NCI-H1930 (cell line): ENCODE data around the gene DEFB112.

Source experiments
- DNase-seq, 2 experiments: peaks; one replicate each; lab custom pipeline; 2025; lab: John Stamatoyannopoulos, UW

Gene DEFB112, protein sequence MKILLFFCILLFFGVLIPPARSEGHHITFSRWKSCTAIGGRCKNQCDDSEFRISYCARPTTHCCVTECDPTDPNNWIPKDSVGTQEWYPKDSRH

DNA sequence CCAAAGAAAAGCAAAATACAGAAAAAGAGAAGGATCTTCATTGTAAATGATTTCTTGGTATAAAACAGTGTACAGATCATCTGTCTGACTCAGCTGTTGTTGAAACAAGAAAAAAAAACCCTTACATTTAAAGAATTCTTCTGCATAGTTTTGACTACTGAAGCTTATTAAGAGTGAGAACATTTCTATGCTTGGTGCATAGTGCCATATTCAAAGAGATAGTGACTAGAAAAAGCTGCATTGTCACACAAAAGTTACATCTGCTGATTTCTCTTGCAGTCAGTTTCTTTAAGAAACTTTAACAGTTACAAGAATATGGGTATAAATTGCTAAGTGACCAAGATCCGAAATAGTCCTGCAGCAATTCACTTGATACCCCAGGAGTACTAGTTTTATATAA is at the start of gene DEFB112:
DEFB112 (minus strand) TSS at position 101 of the 400 bp plus-strand sequence; CDS start at position 41, 60 bp downstream.
- no peak for DNase-seq

DNA sequence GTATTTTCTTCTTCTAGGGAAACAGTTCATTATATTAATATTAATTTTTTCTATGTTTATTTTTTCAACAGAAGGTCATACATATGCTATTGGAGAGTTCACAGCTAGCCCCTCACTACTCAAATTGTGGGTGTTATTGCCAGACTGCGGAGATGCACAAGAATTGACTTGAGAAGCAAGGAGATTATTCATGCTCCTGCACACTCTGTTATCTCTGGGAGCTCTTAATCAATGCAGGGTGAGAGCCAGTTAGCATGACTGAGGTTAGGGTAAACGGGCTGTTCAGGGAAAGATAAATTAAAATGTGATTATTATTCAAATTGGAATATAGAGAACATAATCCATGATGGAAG is 48.9 kb upstream of the DEFB112 start:
- no peak for DNase-seq

DNA sequence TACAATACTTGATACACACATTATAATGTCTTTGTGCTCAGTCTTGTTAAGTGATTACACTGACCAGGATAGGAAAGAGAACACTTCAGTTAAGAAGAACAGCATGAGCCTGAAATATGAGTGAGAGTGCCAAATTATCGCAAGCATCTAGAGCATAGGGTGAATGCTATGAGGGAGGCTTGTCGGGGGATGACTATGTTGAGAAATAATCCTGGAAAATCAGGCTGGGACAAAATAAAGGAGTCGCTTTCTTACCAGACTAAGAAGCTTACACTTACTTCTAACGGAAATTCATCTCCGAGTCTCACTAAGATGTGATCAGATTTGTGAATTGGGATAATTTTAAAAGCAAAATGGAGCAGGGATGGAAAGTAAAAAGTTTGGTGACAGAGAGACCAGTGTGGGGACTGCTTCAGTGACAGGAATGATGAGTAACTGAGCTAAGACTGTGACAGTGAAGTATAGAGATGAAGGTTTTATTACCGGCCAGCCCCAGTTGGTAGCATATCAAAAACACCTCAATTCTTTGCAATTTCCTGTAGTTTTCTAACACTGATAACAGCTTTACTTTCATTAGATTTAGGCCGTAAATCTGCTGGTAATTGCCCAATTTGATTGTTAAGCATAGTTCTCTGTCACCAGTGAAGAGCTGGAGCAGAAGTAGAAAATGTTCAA is 48.4 kb upstream of the DEFB112 start:
- DNase-seq, result no peak

DNA sequence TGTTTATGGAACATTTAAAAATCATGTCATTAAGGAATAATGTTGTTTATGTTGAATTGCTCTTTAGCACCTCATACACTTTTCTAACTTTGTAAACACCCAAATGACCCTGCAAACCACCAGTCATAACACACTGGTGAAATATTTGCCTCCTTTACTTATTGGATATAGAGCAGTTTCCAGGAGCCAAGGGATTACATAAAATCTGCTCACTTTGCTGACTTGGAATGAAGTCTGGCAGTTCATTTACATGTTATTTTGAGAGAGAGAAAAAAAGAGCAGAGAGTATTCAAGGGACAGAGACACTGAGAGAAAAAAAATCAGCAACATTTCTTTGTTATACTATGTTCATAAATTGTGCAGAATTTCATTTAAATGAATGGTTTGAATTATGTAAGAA is 46.6 kb upstream of the DEFB112 start:
- no peak for DNase-seq

DNA sequence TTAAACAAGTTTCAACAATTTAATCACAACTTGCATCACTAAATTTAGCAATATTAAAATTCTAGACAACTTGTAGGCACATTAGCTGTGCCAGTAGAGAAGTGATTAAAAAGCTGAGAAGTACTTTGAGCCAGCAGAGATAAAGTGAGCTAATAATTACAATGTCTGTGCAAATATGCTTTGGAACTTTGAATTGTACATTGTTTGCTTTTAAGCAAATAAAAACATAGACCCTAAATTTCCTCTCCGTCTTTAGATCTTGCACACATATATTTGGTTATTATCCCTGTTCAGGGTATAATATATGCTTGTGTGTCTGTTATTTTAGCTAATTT is 44.2 kb upstream of the DEFB112 start:
- DNase-seq, result no peak

DNA sequence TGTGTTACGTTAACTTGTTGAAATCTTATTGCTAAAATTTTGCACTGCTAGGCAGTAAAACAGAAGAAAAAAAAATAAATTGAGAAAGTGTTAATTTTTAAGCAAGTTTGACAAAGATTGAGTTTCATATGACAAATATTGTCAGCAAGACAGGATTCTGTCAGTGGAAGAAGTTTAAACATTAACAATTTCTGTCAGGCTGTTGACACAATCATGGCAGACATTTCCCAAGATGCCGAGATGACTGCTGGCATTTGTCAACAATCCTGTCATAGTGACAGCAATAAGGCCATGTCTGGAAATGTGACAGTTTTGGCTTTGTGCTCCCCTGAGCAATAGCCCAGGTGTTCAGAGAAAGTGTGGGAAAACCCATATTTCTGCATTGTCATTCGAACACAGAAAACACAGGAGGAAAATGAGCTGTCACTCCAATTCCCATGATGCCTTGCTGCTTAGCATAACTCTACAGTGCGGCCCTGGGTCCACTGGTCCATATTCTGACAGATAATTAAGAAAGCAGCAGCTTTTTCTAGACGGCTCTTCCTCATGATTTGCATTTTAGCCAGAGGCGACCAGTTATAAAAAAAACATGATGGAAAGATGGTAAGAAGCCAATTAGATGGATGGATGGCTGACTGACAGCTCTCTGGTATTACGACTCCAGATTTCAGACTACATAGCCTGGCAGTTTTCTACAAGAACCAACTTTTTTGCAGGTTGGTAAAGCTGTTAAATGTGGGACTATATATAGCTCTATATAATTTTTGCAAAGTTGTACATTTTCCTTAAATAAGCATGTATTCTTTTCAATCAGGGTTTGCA is 43.6 kb upstream of the DEFB112 start:
- DNase-seq, result no peak

DNA sequence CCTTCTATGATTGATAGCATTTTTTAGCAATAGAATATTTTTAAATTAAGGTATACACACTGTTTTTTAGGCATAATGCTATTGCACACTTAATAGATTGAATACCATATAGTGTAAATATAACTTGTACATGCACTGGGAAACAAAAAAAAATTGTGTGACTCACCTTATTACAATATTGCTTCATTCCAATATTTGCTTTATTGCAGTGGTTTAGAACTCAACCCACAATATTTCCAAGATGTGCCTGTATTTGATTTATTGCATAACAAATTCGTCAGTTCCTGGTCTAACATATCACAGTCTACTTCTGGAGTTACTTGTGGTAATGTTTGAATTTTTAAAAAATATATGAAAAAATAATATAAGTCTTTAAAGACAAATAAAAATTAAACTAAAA is 41.9 kb upstream of the DEFB112 start:
- DNase-seq, result no peak

DNA sequence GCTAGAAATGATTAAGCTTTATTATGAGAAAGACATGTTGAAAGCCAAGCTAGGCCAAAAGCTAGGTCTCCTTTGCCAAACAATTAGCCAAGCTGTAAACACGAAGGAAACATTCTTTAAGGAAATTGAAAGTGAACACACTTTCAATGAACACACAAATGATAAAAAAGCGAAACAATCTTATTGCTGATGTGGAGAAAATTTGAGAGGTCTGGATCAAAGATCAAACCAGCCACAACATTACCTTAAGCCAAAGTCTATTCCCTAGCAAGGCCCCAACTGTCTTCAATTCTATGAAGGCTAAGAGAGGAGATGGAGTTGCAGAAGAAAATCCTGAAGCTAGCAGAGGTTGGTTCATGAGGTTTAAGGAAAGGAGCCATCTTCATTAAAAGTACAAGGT is 40.2 kb upstream of the DEFB112 start:
- DNase-seq, result no peak

DNA sequence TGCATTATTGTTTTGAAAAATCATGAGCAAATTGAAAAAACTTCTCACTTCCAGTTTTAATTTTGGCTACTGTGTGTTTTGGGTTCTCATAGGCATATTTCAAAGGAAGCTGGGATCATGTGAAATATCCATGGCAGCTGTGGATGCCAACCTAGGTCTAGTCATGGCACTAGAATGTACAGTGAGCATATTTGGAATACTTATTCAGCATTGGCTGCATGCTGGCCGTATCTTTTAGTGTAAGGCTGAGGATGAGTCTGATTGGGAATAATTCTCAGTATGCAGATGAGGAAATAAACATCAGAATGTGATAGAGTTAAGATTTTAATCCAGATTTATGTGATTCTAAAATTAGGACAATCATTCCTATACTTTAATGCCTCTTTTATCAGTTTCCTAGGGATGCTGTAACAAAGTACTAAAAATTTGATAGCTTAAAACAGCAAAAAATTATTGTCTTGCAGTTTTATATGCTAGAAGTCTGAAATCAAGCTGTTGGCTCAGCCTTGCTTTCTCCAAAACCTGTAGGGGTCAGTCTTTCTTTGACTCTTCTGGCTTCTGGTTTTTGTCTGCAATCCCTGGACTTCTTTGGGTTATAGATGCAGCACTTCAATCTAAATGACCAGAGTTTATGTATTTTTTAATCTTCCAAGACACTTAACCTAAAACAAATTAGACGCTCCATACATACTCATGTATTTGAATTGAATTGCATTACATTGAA is 37.7 kb upstream of the DEFB112 start:
- no peak for DNase-seq

DNA sequence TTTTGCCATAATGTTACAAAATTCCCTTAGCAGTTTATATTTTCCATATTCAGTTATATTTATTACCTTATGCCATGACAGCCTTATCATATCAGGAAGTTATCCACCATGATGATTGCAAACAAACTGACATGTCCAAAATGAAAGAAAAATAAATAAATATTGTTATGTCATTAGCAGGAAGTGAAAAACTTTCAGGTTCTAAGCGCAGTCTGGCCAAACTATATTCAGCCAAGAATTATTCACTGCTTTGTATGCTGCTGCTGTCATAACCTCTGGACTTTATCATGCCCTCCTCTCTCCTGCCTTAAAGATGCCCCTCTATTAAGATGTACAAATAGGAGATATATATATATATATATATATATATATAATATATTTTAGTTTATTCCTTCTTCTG is 27.7 kb upstream of the DEFB112 start:
- no peak for DNase-seq

DNA sequence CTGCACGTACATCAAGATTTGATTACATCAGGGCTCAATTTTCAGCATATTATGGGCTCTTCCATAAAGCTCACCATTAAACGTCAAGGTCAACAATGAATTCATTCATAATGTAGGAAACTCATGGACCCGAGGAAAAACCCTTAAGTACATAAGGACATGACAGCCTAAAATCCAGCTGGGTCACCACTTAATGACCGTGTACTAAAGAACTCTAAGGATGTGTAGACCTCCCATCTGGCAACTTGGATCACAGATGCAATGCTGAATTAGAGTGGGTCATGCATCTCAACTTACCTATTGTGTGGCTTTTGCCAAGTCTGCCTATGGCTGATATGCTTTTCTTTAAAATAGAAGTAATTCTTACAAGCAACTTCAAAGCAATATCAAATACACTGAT is 26.7 kb upstream of the DEFB112 start:
- DNase-seq, result no peak

DNA sequence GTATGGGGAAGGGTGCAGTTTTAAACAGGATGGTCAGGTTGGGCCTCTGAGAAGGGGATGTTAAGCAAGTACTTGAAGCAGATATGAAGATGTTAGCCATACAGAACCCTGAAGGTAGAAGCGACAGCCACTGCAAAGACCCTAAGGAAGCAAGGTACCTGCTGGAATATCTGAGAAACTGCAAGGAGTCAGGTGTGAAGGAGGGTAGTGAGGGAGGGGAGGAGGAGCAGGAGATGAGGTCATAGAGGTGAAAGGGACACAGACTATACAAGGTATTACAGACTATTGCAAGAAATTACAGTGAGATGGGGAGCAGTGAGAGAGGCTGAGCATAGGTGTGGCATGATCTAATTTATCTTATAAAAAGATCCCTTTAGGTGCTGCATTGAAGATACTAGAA is 22.2 kb upstream of the DEFB112 start:
- no peak for DNase-seq

DNA sequence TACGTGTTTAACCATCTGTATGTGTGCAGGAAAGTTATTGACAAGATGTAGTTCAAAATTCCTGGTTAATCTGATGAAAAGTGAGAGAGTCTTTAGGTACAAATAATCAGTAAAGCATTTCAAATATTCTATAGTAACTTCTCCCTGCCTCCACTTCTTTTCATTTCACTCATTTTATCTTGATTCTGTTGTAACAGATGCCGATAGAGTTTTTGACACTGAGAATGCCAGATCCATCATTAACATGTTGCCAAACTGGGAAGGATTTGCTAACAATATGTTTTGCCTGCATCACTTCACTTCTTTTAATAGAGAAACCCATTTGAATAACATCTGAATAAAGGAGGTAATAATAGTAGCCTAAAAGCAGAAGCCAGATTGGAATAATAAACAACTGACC is 20.4 kb upstream of the DEFB112 start:
- DNase-seq, result no peak

DNA sequence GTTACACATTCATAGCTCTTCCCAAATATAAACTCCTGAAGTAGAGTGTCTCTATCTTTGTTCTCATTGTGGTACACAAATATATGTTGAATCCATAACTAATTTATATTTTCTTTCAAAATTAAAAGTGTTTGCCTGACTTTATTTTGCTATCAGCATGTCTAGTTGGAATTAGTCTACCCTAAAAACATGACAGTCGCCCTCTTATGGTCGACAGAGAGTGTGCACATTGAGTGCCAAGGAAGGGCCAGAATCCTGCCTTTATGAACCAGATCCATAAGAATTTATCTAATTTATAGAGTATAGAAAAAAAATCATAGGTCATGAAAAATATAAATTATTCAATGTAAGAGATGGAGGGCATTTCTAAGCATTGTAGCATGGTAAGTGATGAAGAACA is 12.3 kb upstream of the DEFB112 start:
- DNase-seq, result no peak

DNA sequence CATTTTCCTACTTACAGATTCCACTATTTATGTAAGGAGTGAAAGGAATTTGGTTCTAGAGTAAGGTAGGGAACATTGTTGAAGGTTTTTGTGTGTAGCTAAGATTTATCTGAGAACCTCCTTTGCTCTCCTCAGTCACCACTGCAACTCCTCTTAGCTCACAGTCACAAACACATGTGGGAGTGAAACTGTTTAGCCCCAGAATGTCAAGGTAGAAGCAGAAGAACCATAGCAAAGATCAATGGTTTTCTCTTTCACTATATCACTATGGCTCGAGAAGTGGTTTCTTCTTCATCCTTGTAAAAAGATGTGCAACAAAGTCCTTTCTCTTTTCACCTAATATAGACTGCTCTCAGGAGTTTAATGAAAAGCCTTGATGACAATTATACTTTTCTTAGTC is 6.5 kb upstream of the DEFB112 start:
- no peak for DNase-seq

DNA sequence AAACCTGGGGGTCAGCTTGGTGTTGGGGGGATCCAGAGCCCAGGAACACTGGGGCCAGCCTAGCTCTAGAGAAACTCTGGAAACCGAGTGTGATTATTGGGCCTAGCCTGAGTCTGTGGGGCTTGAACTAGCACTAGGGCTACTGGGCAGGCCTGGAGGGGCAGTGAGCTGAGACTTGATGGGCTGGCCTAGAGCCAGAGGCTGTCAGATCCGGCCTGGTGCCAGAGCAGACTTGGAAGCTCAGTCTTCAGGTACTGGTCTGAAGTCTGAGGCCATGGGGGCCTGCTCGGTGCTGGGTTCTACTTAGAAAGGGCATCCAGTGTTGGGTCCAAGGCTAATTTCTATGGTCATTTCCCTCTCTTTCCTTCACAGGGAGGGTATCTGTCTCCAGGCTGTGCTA is 2.7 kb downstream of the DEFB112 start:
- no peak for DNase-seq

DNA sequence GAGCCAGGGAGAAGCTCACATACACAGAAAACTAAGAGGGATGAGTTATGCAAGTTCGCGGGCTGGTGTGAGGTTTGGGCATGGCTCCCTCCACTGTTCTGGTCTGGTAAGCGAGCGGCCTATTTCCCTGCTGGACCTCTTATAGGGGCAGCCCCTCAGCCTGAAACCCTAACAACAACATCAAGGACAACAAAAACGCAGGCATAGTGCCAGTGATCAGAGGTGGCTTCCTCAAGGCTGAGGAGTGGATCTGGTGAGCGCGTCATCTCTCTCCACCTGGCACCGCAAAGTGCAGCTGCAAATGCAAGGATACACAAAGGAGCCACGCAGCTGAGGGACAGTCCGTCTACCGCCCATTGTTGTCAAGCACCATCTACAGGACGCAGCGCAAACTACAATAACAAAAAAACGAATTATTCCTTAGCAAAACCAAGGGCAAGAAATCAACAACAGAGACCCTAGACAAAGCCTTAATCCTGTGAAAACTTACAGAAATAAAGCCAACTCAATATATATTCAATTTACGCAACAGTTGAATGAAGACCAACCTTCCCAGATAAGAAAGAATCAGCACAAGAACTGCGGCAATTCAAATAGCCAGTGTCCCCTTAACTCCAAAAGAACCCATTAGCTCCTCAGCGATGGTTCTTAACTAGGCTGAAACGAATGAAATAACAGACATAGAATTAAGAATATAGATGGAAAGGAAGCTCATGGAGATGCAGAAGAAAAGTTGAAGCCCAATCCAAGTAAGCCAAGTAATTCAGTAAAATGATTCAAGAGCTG is 18.8 kb downstream of the DEFB112 start:
- DNase-seq, result no peak

DNA sequence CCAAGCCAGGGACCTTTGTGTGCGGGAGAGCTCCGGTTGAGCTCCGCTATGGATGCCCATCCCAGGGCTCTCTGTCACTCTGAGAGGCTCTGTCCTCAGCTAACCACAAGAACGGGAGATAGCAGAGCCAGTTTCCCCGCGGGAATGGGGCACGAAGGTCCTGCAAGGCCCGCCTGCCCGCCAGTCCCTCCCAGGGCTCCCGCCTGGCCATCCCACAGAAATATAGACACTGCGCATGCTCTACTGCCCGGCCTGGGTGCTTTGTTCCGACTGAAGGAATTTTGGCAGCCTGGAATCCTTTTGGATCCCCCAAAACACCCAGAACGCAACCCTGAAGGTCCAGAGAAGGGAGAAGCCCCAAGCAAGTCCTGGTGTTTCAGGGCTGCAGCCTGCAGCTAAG is 19.4 kb downstream of the DEFB112 start:
- DNase-seq, result no peak

DNA sequence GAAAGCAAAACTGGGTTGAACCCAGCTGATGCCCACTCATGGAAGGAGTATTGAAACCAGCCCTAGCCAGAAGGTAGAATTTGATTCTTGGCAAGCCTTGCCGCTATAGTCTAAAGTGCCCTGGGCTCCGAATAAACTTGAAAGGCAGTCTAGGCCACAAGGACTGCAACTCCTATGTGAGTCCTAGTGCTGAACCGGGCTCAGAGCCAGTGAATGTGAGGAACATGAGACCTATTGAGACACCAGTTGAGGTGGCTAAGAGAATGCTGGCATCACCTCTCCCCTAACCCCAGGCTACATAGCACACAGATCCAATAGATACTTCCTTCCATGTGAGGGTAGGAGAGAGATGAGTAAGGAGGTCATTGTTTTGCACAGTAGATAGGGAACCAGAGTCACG is 24.5 kb downstream of the DEFB112 start:
- DNase-seq, result no peak

DNA sequence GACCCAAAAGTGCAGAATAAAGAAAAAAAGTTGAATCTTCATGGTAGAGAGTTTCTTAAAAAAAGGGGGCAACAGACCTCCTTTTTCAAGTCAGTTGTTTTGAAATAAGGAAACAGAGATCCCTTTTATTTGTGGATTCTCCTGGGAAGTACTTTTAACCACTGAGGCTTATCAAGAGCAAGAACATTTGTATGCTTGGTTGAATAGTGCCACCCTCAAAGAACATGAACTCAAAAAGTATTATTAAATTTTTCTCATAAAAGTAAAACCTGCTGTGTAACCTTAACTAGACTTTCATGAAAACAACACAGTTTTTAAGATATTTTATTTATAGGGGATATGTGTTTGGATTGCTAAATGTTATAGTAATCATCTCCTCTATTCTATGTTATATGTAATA is 27.8 kb downstream of the DEFB112 start, which contains the start of gene DEFB110:
DEFB110 (minus strand) TSS at position 101 of the 400 bp plus-strand sequence; CDS start at position 42, 59 bp downstream.
- no peak for DNase-seq

DNA sequence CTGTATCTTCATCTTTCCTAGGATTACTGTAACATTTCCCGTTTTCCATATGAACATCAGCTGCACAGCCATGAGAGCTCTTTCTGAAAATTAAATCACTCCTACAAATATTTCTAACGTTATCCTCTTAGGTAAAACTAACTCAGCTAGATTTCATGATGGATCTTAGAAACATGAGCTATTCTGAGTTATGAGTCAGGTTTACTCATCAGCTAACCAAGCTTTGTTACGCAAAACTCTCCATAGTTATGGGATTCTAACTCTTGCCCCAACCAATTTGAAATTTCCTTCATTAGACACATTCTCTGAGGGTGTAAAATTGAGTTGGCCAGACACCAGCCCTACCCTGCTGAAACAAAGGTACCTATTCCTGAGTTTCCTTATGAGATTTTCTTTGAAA is 41.9 kb downstream of the DEFB112 start:
- no peak for DNase-seq

DNA sequence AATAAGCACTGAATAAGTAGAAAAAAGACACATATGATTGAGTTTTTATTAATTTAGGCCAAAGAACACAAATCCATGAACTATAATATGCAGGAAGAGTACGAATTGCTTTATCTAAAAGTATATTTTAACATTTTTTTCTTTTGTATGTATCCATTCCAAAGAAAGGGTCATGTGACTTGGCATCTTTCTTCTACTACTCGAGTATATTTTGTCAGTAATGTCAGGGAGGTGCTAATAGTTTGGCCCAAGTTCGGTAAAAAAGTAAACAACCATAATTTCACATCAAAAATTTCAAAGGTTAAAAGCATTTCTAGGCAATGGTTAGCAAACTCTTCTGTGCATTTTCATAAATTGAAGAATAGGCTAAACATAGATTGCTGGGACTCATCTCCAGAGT is 46.6 kb downstream of the DEFB112 start:
- no peak for DNase-seq
